Measurements from ENCODE around the gene BCL2.
"Not testable (repeated sequence)": the region's sequence is repeated elsewhere in the genome, so short reads cannot be mapped to it uniquely, and the experiment has no call there.

BCL2 gene

GRCh38 chr18:63192126-63192884 is 127.3 kb downstream of the BCL2 start:
- no peak for DNase-seq (ENCODE audit: low spot score)
- TF ChIP-seq CTCF (IDR thresholded peaks at IDR 0.05; ENCODE audit: borderline replicate concordance, control extremely low read depth, extremely low read depth, insufficient read depth, missing control alignments): no peak
- in situ Hi-C loops (cut with MboI; ENCODE audit: low sequenced_read_pairs, unreplicated experiment): no loop called here

GRCh38 chr18:63191413-63191812 is 128.2 kb downstream of the BCL2 start:
- no peak for TF ChIP-seq CTCF (IDR thresholded peaks at IDR 0.05; ENCODE audit: borderline replicate concordance, control extremely low read depth, extremely low read depth, insufficient read depth, missing control alignments)
- DNase-seq (ENCODE audit: low spot score): no peak
- in situ Hi-C loops (cut with MboI; ENCODE audit: low sequenced_read_pairs, unreplicated experiment): no loop called here

GRCh38 chr18:63190838-63191237 is 128.7 kb downstream of the BCL2 start:
- DNase-seq (ENCODE audit: low spot score); in situ Hi-C loops (cut with MboI; ENCODE audit: low sequenced_read_pairs, unreplicated experiment): not testable (repeated sequence)

- no peak for DNase-seq (ENCODE audit: low spot score)
- no peak for TF ChIP-seq CTCF (IDR thresholded peaks at IDR 0.05; ENCODE audit: borderline replicate concordance, control extremely low read depth, extremely low read depth, insufficient read depth, missing control alignments)
- in situ Hi-C loops (cut with MboI; ENCODE audit: low sequenced_read_pairs, unreplicated experiment): no loop called here
These were observed 129.8 kb downstream of the BCL2 start for GRCh38 chr18:63189817-63190216.

GRCh38 chr18:63189041-63189440 is 130.5 kb downstream of the BCL2 start:
- no peak for TF ChIP-seq CTCF (IDR thresholded peaks at IDR 0.05; ENCODE audit: borderline replicate concordance, control extremely low read depth, extremely low read depth, insufficient read depth, missing control alignments)
- DNase-seq (ENCODE audit: low spot score): no peak
- in situ Hi-C loops (cut with MboI; ENCODE audit: low sequenced_read_pairs, unreplicated experiment): no loop called here

- in situ Hi-C loops (cut with MboI; ENCODE audit: low sequenced_read_pairs, unreplicated experiment): no loop called here
- no peak for DNase-seq (ENCODE audit: low spot score)
- TF ChIP-seq CTCF (IDR thresholded peaks at IDR 0.05; ENCODE audit: borderline replicate concordance, control extremely low read depth, extremely low read depth, insufficient read depth, missing control alignments): no peak
These were observed 131.6 kb downstream of the BCL2 start for GRCh38 chr18:63187791-63188460.

- in situ Hi-C loops (cut with MboI; ENCODE audit: low sequenced_read_pairs, unreplicated experiment): no loop called here
- no peak for TF ChIP-seq CTCF (IDR thresholded peaks at IDR 0.05; ENCODE audit: borderline replicate concordance, control extremely low read depth, extremely low read depth, insufficient read depth, missing control alignments)
- no peak for DNase-seq (ENCODE audit: low spot score)
These were observed 132.4 kb downstream of the BCL2 start for GRCh38 chr18:63187223-63187574.
